ENCODE results near the gene PIK3IP1.
A peak's percentile ranks its signal among the peaks of the same experiment; 100 is the strongest.
"Not testable (repeated sequence)": the region's sequence is repeated elsewhere in the genome, so short reads cannot be mapped to it uniquely, and the experiment has no call there.

PIK3IP1 gene

DNA sequence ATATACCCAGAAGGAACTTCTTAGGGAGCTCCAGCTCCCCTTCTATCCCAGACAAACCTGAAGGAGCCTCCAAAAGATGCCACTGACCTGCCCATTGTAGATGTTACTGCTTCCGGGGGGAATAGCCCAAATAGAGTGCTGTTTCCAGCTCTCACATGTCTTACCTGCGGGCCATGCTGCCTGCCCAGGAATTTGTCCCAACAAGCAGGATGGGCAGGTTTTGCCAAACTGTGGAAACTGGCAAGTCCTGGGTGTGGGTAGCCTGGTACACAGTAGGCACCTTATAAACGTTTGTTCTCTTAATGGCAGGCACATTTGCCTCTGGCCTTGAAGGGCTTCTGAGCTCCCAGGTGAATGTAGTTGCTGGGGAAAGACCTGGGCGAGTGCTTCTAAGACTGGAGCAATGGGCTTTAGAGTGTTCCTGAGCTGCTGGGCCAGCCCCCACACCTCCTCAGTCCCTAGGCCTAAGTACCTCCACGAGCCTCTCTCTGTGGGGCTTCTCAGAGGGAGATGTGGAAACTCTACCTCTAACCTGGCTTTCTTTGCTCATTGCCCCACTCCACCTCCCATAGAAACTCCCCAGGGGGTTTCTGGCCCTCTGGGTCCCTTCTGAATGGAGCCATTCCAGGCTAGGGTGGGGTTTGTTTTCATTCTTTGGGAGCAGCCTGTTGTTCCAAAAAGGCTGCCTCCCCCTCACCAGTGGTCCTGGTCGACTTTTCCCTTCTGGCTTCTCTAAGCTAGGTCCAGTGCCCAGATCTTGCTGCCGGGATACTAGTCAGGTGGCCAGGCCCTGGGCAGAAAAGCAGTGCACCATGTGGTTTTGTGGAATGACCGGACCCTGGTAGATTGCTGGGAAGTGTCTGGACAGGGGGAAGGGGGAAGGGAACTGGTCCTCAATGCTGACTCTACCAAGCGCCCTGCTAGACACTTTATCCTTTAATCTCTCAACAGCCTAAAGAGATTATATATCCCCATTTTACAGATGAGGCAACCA is 43.0 kb downstream of the PIK3IP1 start:
- DNase-seq (ENCODE audit: low read depth): no peak

DNA sequence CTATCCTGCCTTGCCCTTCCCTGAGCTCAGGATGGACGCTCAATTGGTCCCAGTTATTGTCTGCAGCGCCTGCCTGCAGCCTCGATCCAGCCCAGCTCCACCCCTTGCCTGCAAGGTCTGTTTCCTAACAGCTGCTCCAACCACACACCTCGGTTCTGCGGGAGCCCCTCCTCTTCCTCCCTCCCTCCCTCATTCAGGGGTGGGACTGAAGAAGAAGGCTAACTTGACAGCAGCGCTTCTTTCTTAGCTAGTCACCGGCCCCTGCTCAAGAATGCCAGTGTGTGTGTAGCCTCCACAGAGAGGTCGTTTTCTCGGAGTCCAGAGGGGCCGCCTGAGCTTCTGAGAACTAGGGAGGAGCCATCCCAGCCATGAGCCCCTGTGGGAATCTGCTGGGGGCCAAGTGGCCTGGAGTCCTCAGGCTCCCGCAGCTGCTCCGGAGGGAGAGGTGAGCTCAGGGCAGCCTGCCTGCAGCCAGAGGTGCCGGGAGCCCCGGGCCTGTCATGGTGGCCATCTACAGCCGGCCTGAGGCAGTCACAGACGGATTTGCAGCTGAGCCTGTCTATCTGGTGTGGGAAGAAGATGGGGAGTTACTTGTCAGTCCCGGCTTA is 44.0 kb downstream of the PIK3IP1 start:
- DNase-seq (ENCODE audit: low read depth): peak; percentile 6

GRCh38 chr22:31247726-31248125 is 44.6 kb downstream of the PIK3IP1 start:
- DNase-seq (ENCODE audit: low read depth): no peak

GRCh38 chr22:31246687-31247086 is 45.6 kb downstream of the PIK3IP1 start:
- no peak for DNase-seq (ENCODE audit: low read depth)

- not testable (repeated sequence) for DNase-seq (ENCODE audit: low read depth)
These were observed 46.3 kb downstream of the PIK3IP1 start for GRCh38 chr22:31245998-31246397.

GRCh38 chr22:31244943-31245451 is 47.3 kb downstream of the PIK3IP1 start:
- no peak for DNase-seq (ENCODE audit: low read depth)

DNA sequence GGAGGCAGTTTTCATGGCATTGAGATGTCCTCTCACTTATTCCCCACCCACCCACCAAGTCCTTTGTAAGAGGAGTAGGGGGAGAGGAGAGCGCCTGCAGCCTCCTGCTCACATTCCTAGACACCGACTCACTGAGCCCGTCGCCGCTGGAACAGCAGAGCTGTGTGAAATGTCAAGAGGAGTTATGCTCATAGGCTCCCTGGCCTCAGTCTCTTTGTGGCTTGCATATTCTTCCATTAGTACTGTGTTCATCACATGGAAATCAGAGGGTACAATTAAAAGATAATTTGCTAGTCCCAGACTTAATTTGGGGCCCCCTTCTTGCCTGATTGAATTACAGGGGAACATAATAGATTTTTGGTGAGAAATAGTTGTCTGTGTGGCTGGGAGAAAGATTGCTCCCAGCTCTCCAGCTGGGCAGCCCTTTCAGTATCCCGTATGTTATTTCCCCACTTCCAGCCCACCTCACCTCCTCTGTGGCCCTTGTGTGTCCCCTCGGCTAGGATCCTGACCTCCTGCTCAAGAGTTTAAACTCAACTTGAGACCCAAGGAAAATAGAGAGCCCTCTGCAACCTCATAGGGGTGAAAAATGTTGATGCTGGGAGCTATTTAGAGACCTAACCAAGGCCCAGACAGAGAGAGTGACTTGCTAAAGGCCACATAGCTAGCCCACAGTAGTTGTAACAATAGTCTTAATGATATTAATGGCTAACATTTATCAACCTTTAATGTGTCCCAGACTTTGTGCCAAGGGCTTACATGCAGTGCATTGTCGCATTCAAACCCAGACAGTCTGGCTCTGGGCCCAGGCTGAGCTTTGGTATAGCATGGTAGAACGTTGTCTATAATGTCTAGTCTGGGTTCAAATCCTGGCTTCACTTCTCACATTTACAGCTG is 48.0 kb downstream of the PIK3IP1 start:
- DNase-seq (ENCODE audit: low read depth): no peak

DNA sequence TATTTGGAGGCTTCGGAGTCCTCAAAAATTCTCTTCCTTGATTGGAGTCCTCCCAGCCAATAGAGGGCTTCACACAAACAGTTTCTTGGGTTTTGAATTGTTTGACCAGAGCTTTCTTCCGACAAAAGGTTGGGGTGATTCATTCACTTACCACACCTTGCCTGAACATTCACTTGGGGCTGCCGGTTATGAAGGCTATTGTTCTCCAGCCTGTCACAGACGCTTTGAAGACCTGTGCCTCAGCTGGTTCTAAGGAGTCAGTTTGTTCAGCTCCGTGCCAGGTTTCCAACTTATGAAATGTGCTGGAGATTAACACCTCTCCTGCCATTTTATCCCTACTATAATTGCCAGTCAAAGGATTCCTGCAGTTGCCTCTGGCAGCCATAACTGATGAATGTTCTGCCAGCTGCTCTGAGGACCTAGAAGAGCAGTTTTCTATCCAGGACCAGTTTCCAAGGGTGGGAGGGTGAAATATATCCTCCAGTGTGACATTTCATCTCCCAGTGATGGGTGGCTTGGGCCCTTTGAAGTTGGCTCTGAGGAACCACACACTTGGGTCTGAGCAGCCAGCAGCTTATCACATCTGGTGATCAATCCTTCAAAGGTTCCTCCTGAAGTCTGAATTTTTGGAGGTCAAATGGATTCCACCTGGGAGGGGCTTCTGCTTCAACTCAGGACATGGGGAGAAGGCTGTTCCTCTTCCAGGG is 48.8 kb downstream of the PIK3IP1 start:
- no peak for DNase-seq (ENCODE audit: low read depth)

DNA sequence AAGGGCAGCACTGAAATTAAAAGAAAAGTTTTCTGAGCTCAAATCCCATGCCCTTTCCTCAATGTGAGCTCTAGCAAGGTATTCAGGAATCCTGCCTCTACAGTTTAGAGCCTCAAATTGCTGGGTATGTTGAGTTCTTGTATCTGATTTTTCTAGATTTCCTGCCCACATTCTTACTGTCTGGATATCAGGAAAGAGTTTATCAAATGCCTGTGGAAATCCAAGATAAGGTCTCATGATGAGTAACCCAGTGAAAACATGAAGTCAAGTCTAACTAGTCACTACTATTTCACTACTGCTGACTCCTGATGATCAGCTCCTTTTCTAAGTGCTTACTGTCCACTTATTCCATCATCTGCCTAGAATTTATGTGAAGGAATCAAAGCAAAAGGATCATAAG is 50.4 kb downstream of the PIK3IP1 start:
- DNase-seq (ENCODE audit: low read depth): no peak

DNA sequence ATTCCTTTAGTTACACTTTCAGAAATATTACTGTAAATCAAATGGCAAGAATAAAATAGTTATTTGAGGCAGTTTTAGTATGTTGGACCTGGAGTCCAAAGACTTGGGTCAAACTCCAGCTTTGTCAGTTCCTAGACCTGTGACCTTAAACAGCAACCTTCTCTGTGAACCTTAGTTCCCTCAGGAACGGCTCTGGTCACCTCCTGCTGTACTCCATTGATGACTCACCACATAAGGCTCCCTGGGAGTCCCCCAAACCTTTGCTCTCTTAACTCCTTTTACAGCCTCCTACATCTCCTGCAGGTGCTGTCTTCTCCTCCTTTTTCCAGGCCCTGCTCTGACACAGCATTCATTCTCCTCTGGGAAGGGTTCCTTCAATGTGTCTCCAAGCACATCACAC is 51.1 kb downstream of the PIK3IP1 start:
- DNase-seq (ENCODE audit: low read depth): no peak

GRCh38 chr22:31239771-31240370 is 52.4 kb downstream of the PIK3IP1 start:
- no peak for DNase-seq (ENCODE audit: low read depth)

DNA sequence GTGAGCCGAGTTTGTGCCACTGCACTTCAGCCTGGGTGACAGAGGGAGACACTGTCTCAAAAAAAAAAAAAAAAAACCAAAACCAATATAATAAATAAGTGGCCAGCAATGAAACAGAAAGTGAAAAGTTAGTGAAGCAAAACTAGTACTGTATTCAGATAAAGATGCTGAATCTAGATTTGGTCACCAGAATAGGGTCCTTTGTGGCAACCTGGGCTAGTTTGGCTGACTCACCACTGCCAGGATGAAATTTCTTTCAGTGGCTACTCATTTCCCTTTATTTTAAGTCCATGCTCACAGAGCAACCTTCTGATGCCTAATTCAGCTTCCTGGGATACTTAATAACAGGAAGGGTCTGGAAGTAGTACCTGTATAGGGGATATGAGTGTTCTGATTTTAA is 54.2 kb downstream of the PIK3IP1 start:
- no peak for DNase-seq (ENCODE audit: low read depth)

- not testable (repeated sequence) for DNase-seq (ENCODE audit: low read depth)
These were observed 56.2 kb downstream of the PIK3IP1 start for GRCh38 chr22:31236044-31236443.

- no peak for DNase-seq (ENCODE audit: low read depth)
These were observed 57.2 kb downstream of the PIK3IP1 start for GRCh38 chr22:31235081-31235480.

- DNase-seq (ENCODE audit: low read depth): no peak
These were observed 59.3 kb downstream of the PIK3IP1 start for GRCh38 chr22:31233001-31233400.
